GM12865 (cell line): Measurements from ENCODE around the gene GPRC5B.

ENCODE experiments used
- DNase-seq: peaks from one replicate; pipeline ENCODE4 v3.0.0; 2010; ENCODE audit warnings: low read depth
- H3K4me3 ChIP-seq: 2 replicates; pipeline ENCODE4 v1.5.1; 2011; ENCODE audit warnings: mild to moderate bottlenecking, low read depth, low read length, control low read depth
- CTCF ChIP-seq: IDR thresholded peaks from 2 replicates; pipeline ENCODE4 v1.5.1; 2011; ENCODE audit warnings: low read length, control low read depth, low read depth, inconsistent platforms; ENCODE audit not compliant: insufficient read depth; ENCODE audit errors: missing control alignments

Gene GPRC5B

GRCh38 chr16:19833581-19833980, 51.1 kb downstream of the GPRC5B start:
- no peak for DNase-seq
- TF ChIP-seq CTCF = no peak

GRCh38 chr16:19833176-19833575, 51.5 kb downstream of the GPRC5B start:
- H3K4me3 ChIP-seq = no peak overlapping the region
- no peak for DNase-seq
- TF ChIP-seq CTCF = no peak

More at GRCh38 chr16:19833581-19833980, 51.1 kb downstream of the GPRC5B start:
- H3K4me3 ChIP-seq = no peak overlapping the region

GRCh38 chr16:19831678-19832077, 53.0 kb downstream of the GPRC5B start:
- DNase-seq = no peak
- H3K4me3 ChIP-seq = no peak overlapping the region
- TF ChIP-seq CTCF = no peak

- DNase-seq = no peak
- H3K4me3 ChIP-seq = no peak overlapping the region
- no peak for TF ChIP-seq CTCF
Measured at GRCh38 chr16:19830902-19831560, 53.6 kb downstream of the GPRC5B start.

- no peak for DNase-seq
- H3K4me3 ChIP-seq = no peak overlapping the region
- no peak for TF ChIP-seq CTCF
Measured at GRCh38 chr16:19829844-19830692, 54.6 kb downstream of the GPRC5B start.

GRCh38 chr16:19824216-19824615, 60.4 kb downstream of the GPRC5B start:
- no peak for TF ChIP-seq CTCF
- H3K4me3 ChIP-seq = no peak overlapping the region
- no peak for DNase-seq
